GM12878 (cell line): ENCODE measurements around the gene OGFOD2.

Experiments
- EED ChIP-seq: sonication (generic); IDR thresholded peaks from 2 replicates; pipeline ENCODE4 v1.6.1; 2016; ENCODE audit warnings: antibody characterized with exemption, low read depth
- JUND ChIP-seq: IDR thresholded peaks from 2 replicates; pipeline ENCODE4 v1.6.1; 2012; ENCODE audit warnings: low read depth, mild to moderate bottlenecking, low read length, improper control_type of control experiment, moderate library complexity
- KDM1A ChIP-seq: fragments of 200-600 bp; sonication (generic); IDR thresholded peaks from 2 replicates; pipeline ENCODE4 v1.6.1; 2016; ENCODE audit warnings: borderline replicate concordance
- LARP7 ChIP-seq: fragments of 450-650 bp; IDR thresholded peaks from 2 replicates; pipeline ENCODE4 v1.6.1; 2017; ENCODE audit warnings: mild to moderate bottlenecking
- NBN ChIP-seq: fragments of 450-650 bp; IDR thresholded peaks from 2 replicates; pipeline ENCODE4 v1.6.1; 2016
- POLR2A ChIP-seq: IDR thresholded peaks from 2 replicates; pipeline ENCODE4 v1.6.1; 2011; ENCODE audit warnings: low read depth, mild to moderate bottlenecking, low read length
- POLR2AphosphoS5 ChIP-seq: IDR thresholded peaks from 2 replicates; pipeline ENCODE4 v1.6.1; 2011; ENCODE audit warnings: mild to moderate bottlenecking, low read length, inconsistent platforms
- RBBP5 ChIP-seq: fragments of 200-600 bp; sonication (generic); conservative IDR thresholded peaks from 2 replicates; pipeline ENCODE4 v1.6.1; 2016
- SIN3A ChIP-seq: IDR thresholded peaks from 2 replicates; pipeline ENCODE4 v1.6.1; 2012; ENCODE audit warnings: low read depth, low read length, improper control_type of control experiment
- ZNF687 ChIP-seq: fragments of 450-650 bp; IDR thresholded peaks from 2 replicates; pipeline ENCODE4 v1.6.1; 2017; ENCODE audit warnings: mild to moderate bottlenecking, moderate library complexity
- ZZZ3 ChIP-seq: IDR thresholded peaks from 2 replicates; pipeline ENCODE4 v1.6.1; 2011; ENCODE audit warnings: low read depth; ENCODE audit not compliant: control insufficient read depth, insufficient read length
- TF ChIP-seq, protein P1 (sequence below), 3 experiments: IDR thresholded peaks in 2 of 3; conservative IDR thresholded peaks in 1 of 3; 2 replicates each; pipeline ENCODE4 v1.5.1; 2011; ENCODE audit warnings: low read depth in 3 of 3, low read length in 3 of 3, mild to moderate bottlenecking in 3 of 3, control low read depth in 2 of 3, moderate library complexity in 2 of 3, inconsistent platforms in 1 of 3, mixed read lengths in 1 of 3; ENCODE audit not compliant: control insufficient read depth in 2 of 3, insufficient read depth in 1 of 3; ENCODE audit errors: extremely low read depth in 1 of 3

DNA sequence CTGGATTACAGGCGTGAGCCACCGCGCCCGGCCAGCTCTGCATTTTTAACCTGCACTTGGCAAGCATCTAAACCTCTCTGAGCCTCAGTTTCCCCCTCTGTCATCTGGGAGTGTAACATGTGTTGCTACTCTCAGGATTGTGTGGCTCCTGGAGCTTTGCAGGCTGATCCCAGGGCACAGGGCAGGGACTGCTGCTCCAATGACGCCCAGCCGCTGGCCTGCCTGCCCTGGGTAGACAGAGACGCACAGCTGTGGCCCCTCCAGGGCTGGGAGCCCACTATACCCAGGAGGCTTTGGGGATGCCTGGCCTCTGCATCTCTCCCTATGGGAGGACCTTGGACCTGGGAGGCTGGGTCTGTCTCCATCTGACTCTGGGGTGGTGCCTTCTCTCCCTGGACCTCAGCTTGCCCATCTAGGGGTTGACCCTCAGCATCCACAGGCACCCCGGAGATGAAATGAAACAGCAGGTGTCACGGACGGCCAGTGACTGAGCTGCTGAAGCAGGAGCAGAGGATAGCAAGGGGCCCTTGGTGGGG, 19.2 kb downstream of the OGFOD2 start:
- TF ChIP-seq ZZZ3: no peak
- no peak for TF ChIP-seq SIN3A
- TF ChIP-seq NBN: no peak
- TF ChIP-seq POLR2AphosphoS5: no peak
- no peak for TF ChIP-seq EED
- TF ChIP-seq, protein P1, sequence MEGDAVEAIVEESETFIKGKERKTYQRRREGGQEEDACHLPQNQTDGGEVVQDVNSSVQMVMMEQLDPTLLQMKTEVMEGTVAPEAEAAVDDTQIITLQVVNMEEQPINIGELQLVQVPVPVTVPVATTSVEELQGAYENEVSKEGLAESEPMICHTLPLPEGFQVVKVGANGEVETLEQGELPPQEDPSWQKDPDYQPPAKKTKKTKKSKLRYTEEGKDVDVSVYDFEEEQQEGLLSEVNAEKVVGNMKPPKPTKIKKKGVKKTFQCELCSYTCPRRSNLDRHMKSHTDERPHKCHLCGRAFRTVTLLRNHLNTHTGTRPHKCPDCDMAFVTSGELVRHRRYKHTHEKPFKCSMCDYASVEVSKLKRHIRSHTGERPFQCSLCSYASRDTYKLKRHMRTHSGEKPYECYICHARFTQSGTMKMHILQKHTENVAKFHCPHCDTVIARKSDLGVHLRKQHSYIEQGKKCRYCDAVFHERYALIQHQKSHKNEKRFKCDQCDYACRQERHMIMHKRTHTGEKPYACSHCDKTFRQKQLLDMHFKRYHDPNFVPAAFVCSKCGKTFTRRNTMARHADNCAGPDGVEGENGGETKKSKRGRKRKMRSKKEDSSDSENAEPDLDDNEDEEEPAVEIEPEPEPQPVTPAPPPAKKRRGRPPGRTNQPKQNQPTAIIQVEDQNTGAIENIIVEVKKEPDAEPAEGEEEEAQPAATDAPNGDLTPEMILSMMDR (IDR thresholded peaks at IDR 0.05 in 2 of 3, conservative IDR thresholded peaks at IDR 0.05 in 1 of 3; ENCODE audit: control insufficient read depth in 2 of 3, extremely low read depth in 1 of 3, insufficient read depth in 1 of 3, low read depth in 3 of 3, low read length in 3 of 3): no peak
- TF ChIP-seq JUND: no peak
- no peak for TF ChIP-seq KDM1A
- TF ChIP-seq ZNF687: no peak
- TF ChIP-seq POLR2A: no peak
- TF ChIP-seq RBBP5: no peak
- TF ChIP-seq LARP7: no peak
